Keratinocyte (primary cell): ENCODE data around the gene PADI4. TPM values are rescaled to one million over a fixed set of nuclear protein-coding genes. Genes with fewer than 3 reads are reported as not detected.

Source experiments
- DNase-seq: peaks from one replicate; pipeline ENCODE4 v3.0.0-alpha.2; 2011; ENCODE audit warnings: low read depth, missing footprints, low spot score
- FAIRE-seq: peaks from 2 replicates; lab custom pipeline; 2011; peaks lifted over from hg19 to GRCh38; lab: Jason Lieb, UNC
- H2AFZ ChIP-seq: 2 replicates; pipeline ENCODE4 v1.6.0; 2012; ENCODE audit warnings: low read length, control low read depth, inconsistent platforms; ENCODE audit not compliant: control insufficient read depth
- H3K27ac ChIP-seq: 2 replicates; pipeline ENCODE4 v1.5.1; 2011; ENCODE audit warnings: low read length; ENCODE audit not compliant: control insufficient read depth, insufficient read depth
- H3K27me3 ChIP-seq: 3 replicates; pipeline ENCODE4 v1.6.0; 2011; ENCODE audit warnings: low read length; ENCODE audit not compliant: control insufficient read depth, insufficient read depth; ENCODE audit errors: extremely low read depth
- H3K36me3 ChIP-seq, 2 experiments: 2 replicates in 1 of 2; 3 replicates in 1 of 2; pipeline ENCODE4 v1.5.1; 2011; ENCODE audit warnings: low read length in 2 of 2, mild to moderate bottlenecking in 1 of 2; ENCODE audit not compliant: control insufficient read depth in 2 of 2, insufficient read depth in 2 of 2; ENCODE audit errors: extremely low read depth in 1 of 2
- H3K4me1 ChIP-seq: 3 replicates; pipeline ENCODE4 v1.5.1; 2011; ENCODE audit warnings: low read length; ENCODE audit not compliant: control insufficient read depth, insufficient read depth; ENCODE audit errors: extremely low read depth
- H3K4me2 ChIP-seq: 3 replicates; pipeline ENCODE4 v1.6.0; 2011; ENCODE audit warnings: low read depth, low read length; ENCODE audit not compliant: control insufficient read depth, insufficient read depth; ENCODE audit errors: extremely low read depth
- H3K4me3 ChIP-seq, 3 experiments: fragments of 200-600 bp in 1 of 3; sonication (generic) in 1 of 3; 2 replicates in 2 of 3; 3 replicates in 1 of 3; pipeline ENCODE4 v1.5.1; 2011 to 2016; ENCODE audit warnings: low read length in 3 of 3, mild to moderate bottlenecking in 3 of 3, control low read depth in 2 of 3, inconsistent platforms in 1 of 3, low read depth in 1 of 3, mixed read lengths in 1 of 3, mixed run types in 1 of 3, moderate library complexity in 1 of 3; ENCODE audit not compliant: control insufficient read depth in 2 of 3, insufficient read depth in 2 of 3; ENCODE audit errors: extremely low read depth in 1 of 3
- H3K79me2 ChIP-seq: 2 replicates; pipeline ENCODE4 v1.6.0; 2012; ENCODE audit warnings: low read length; ENCODE audit not compliant: control insufficient read depth, insufficient read depth
- H3K9ac ChIP-seq: 3 replicates; pipeline ENCODE4 v1.6.0; 2011; ENCODE audit warnings: low read length; ENCODE audit not compliant: control insufficient read depth, insufficient read depth; ENCODE audit errors: extremely low read depth
- H3K9me1 ChIP-seq: 3 replicates; pipeline ENCODE4 v1.6.0; 2011; ENCODE audit warnings: low read length; ENCODE audit not compliant: control insufficient read depth, insufficient read depth; ENCODE audit errors: extremely low read depth
- H3K9me3 ChIP-seq: 2 replicates; pipeline ENCODE4 v1.5.1; 2012; ENCODE audit warnings: low read depth, low read length; ENCODE audit not compliant: control insufficient read depth
- H4K20me1 ChIP-seq: 3 replicates; pipeline ENCODE4 v1.6.0; 2011; ENCODE audit warnings: low read length; ENCODE audit not compliant: control insufficient read depth, insufficient read depth; ENCODE audit errors: extremely low read depth
- CTCF ChIP-seq, 3 experiments: IDR thresholded peaks in 1 of 3; conservative IDR thresholded peaks in 1 of 3; optimal IDR thresholded peaks in 1 of 3; 2 replicates in 2 of 3; 3 replicates in 1 of 3; pipeline versions ENCODE3 to v1.5.1; 2011; ENCODE audit warnings: low read length in 3 of 3, mild to moderate bottlenecking in 3 of 3, moderate library complexity in 2 of 3, control low read depth in 1 of 3, inconsistent platforms in 1 of 3; ENCODE audit not compliant: insufficient read depth in 2 of 3; ENCODE audit errors: extremely low read depth in 1 of 3
- EZH2 ChIP-seq: IDR thresholded peaks from one replicate; pipeline ENCODE4 v1.6.1; 2012; ENCODE audit warnings: inconsistent platforms, mild to moderate bottlenecking, low read length, moderate library complexity
- dilution Hi-C: fragments of 300-500 bp; cut with MboI; formaldehyde crosslinking; loops from one replicate; pipeline ENCODE4 v1.7.0; 2020; ENCODE audit warnings: low sequenced_read_pairs; ENCODE audit not compliant: extremely low pct_ligation_motif_present
- polyA plus RNA-seq, 5 experiments: library from polyadenylated mRNA; depleted of rRNA in 3 of 5; stranded (reverse) in 3 of 5; stranded (forward) in 1 of 5; unstranded in 1 of 5; fragments of >200 nt; gene quantifications; 1 replicate in 1 of 5; 2 replicates in 3 of 5; 3 replicates in 1 of 5; pipeline versions ENCODE4 v1.2.1 to v1.2.3, GENCODE V29; 2011 to 2012; ENCODE audit warnings: missing spikeins in 2 of 5, low read depth in 1 of 5, low replicate concordance in 1 of 5

Gene PADI4
- polyA plus RNA-seq, 1 donor (not counting 4 experiments of a cell fraction or from before 2014, with no cell fraction given): 0.03 TPM

- H4K20me1 ChIP-seq: no peaks in the 10 kb centered on the region
- no peaks in the 10 kb centered on the region for H3K9me3 ChIP-seq
- H3K27ac ChIP-seq: no peak overlapping the region
- no peak overlapping the region for H3K4me2 ChIP-seq
- FAIRE-seq: no peak
- dilution Hi-C loops: no loop called here
- TF ChIP-seq EZH2: no peak
- TF ChIP-seq CTCF (optimal IDR thresholded peaks at IDR 0.05 in 1 of 3, IDR thresholded peaks at IDR 0.05 in 1 of 3, conservative IDR thresholded peaks at IDR 0.05 in 1 of 3; ENCODE audit: extremely low read depth in 1 of 3, insufficient read depth in 2 of 3, low read length in 3 of 3): no peak
- no peaks in the 10 kb centered on the region for H3K27me3 ChIP-seq
- no peaks in the 10 kb centered on the region for H3K36me3 ChIP-seq
- H3K9me1 ChIP-seq: no peaks in the 10 kb centered on the region
- peaks cover 11% of the 10 kb centered on the region for H3K4me1 ChIP-seq
- H3K79me2 ChIP-seq: no peaks in the 10 kb centered on the region
- no peak for DNase-seq
- H3K9ac ChIP-seq: no peak overlapping the region
- H2AFZ ChIP-seq: no peak overlapping the region
- H3K4me3 ChIP-seq: no peak overlapping the region
Measured at GRCh38 chr1:17339521-17339920, 31.5 kb downstream of the PADI4 start.

GRCh38 chr1:17340358-17340757, 32.4 kb downstream of the PADI4 start:
- TF ChIP-seq EZH2 (no peak), CTCF (optimal IDR thresholded peaks at IDR 0.05 in 1 of 3, IDR thresholded peaks at IDR 0.05 in 1 of 3, conservative IDR thresholded peaks at IDR 0.05 in 1 of 3; ENCODE audit: extremely low read depth in 1 of 3, insufficient read depth in 2 of 3, low read length in 3 of 3) (no peak)
- dilution Hi-C loops: no loop called here
- Histone ChIP-seq H3K9me1 (no peaks in the 10 kb centered on the region), H3K4me1 (peaks cover 11% of the 10 kb centered on the region), H3K79me2 (no peaks in the 10 kb centered on the region), H3K9me3 (no peaks in the 10 kb centered on the region), H3K4me2 (no peak overlapping the region), H3K9ac (no peak overlapping the region), H3K4me3 (no peak overlapping the region), H2AFZ (no peak overlapping the region), H4K20me1 (no peaks in the 10 kb centered on the region), H3K27me3 (no peaks in the 10 kb centered on the region), H3K36me3 (no peaks in the 10 kb centered on the region), H3K27ac (no peak overlapping the region)
- no peak for DNase-seq
- peak; percentile 58 for FAIRE-seq
